NCI-H128 (cell line): Measurements from ENCODE around the gene SYNGR2.
"Not testable (repeated sequence)": the region's sequence is repeated elsewhere in the genome, so short reads cannot be mapped to it uniquely, and the experiment has no call there.

ENCODE experiments used
- DNase-seq: peaks from one replicate; lab custom pipeline; 2025; ENCODE audit not compliant: unreplicated experiment; lab: John Stamatoyannopoulos, UW

The SYNGR2 gene

DNA sequence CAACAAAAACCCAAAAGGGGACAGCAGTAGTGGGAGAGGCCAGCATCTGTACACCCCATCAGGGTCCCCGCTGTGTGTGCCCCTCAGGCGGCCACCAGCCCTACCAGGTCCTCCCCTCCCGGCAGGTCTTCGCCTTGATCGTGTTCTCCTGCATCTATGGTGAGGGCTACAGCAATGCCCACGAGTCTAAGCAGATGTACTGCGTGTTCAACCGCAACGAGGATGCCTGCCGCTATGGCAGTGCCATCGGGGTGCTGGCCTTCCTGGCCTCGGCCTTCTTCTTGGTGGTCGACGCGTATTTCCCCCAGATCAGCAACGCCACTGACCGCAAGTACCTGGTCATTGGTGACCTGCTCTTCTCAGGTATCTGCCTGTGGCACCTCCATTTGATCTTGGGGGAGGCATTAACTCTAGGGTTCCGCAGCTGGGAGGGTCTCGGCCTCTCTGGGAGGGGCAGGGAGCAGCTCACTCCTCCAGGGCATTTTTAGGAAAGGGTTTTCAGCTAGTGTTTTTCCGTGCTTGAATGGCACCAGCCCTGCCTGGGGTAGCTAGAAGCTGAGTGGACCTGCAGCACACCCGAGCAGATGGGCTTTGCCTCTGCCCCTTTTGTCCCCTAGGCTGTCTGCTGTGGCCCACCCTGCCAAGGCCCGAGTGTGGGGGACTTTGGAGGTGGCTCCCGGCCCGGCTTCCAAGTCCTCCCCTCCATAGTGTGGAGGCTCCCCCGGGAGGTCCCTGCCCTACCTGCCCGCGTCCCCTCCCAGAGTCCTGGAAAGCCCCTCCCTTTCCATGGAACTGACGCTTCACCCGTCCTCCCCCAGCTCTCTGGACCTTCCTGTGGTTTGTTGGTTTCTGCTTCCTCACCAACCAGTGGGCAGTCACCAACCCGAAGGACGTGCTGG lies 2.6 kb downstream of the SYNGR2 start:
- DNase-seq: no peak

- not testable (repeated sequence) for DNase-seq
Observed at GRCh38 chr17:78171591-78172248, 3.3 kb downstream of the SYNGR2 start.

DNA sequence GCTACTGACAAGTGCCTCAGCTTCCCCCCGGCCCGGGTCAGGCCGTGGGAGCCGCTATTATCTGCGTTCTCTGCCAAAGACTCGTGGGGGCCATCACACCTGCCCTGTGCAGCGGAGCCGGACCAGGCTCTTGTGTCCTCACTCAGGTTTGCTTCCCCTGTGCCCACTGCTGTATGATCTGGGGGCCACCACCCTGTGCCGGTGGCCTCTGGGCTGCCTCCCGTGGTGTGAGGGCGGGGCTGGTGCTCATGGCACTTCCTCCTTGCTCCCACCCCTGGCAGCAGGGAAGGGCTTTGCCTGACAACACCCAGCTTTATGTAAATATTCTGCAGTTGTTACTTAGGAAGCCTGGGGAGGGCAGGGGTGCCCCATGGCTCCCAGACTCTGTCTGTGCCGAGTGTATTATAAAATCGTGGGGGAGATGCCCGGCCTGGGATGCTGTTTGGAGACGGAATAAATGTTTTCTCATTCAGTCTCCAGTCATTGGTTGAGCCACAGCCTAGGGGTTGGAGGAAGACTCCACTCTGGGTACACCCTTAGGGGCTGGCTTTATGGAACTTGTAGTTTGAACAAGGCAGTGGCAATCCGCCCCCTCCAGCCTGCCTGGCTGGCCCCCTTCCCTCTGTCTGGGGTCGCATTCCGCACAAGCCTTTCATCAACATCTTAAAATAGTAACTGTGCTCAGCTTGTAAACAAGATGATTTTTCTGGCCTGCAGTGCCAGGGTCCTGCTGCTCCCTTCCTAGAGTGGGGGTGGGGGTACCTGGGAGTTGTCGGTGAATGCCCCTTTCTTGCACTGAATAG lies 4.1 kb downstream of the SYNGR2 start:
- no peak for DNase-seq

DNA sequence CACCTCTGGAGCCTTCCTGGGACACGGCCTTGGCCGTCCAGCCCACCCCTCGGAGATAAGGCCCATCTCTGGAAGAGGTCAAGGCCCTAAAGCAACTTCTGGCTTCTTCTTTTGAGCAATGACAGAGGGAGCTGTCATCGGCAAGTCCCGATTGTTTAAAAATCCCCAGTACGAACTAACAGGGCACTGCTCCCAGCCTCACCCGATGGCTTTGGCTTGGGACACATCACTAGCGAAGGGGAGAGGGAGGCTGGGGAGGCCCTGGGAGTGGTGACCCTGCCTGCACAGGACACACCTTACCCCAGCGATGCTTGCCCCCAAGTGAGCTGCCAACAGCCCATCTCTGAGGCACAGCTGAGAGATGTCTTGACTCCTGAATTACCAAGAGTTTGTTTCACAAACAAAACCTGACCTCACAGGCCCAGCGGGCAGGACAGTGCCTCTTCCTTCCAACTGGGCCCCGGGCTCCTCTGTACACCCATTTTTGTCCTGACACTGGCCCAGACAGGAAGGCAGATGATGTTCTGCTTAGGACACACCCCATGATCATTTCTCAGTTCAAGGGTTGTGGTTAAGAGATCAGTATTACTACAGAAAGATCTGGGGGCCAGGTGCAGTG lies 4.8 kb downstream of the SYNGR2 start:
- no peak for DNase-seq

- no peak for DNase-seq
Observed at GRCh38 chr17:78174346-78174869, 6.0 kb downstream of the SYNGR2 start.

GRCh38 chr17:78174870-78175642 lies 6.7 kb downstream of the SYNGR2 start:
- DNase-seq: no peak

DNA sequence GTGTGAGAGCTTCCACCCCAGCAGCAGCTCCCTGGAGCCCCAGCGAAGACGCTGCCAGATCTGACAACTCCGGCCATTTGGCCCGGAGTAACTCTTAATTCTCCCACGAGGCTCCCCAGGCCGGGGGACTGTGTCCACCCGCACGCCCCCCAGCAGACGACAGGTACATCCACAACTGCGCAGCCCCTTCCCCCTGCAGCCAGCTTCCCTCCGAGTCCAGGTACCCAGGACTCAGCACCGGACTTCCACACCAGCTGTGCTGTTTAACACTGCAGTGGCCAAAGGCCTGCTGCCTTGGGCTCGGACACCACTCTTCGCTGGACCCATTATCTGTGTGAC lies 7.2 kb downstream of the SYNGR2 start:
- DNase-seq: no peak

DNA sequence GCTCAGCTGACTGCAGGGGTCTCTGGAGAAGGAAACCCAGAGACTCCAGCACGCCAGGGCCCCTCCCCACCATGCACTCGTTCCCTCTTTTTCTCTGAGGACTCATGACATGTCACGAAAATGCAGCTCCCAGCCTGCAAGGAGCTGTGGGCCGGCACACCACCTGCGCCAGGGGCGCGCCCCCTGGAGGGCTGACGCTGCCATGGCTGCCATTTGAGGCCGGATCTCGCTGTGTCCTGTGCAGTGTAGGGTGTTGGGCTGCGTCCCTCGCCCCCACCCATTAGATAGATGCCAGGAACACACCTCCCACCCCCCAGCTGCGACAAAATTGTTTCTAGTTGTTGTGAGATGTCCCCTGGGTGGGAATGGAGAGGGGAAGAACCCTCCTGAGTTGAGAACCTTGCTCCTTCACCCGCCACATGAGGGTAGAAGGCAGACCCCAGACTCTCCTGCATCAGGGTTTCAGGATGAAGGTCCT lies 8.2 kb downstream of the SYNGR2 start:
- DNase-seq: no peak

DNA sequence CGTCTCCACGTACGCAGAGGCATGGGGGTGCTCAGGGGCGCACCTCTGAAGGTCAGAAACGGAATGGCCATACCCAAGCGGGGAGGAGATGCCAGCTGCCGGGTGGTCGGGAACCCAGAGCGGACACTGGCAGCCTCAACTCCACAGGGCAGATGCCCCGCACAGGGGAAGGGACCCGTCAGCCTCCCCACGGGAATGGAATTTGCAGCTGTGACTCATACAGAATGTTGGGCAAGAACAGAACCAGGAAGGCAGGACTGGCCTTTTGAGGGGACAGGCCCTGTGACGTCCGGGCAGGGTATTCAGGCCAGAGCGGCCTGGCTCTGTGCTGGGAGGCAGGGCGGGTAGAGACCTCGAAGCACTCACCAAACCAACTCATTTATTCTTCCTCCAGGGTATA lies 11.0 kb downstream of the SYNGR2 start:
- no peak for DNase-seq

DNA sequence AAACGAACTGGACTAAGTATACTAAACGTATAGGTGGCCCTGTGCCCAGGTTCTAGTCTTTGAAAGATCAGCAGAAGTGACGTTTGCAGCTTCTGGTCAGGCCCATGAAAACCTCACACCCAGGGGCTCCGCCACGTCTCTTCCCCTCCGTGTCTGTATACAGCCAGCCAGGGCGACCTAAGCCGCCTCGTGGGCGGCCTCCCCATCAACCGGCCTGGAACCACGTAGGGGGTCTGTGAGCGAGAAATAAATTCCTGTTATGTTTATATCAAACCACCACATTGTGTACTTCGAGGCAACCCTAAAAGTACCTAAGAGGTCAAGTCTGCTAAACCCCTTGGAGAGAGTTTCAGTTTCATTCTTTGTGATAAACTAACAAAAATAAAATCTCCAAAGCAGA lies 11.7 kb downstream of the SYNGR2 start:
- DNase-seq: no peak

DNA sequence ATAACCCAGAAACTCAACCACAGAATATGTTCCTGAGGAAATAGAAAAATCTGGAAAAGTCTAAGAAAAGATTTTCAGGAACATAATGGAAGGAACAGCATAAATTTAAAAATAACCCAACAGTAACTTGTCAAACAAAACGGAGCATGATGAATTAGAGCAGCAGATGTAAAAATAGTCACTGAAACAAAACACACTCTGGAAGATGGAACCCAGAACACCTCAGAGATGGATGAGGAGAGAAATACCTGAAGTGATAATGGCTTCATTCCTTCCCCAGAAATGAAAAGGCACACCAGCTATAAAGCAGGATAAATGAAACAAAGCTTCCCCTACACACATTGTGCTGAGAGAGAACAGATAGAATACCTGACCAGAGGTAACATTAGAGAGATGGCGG lies 12.1 kb downstream of the SYNGR2 start:
- no peak for DNase-seq

GRCh38 chr17:78182504-78182903 lies 14.1 kb downstream of the SYNGR2 start:
- no peak for DNase-seq

GRCh38 chr17:78183916-78184315 lies 15.5 kb downstream of the SYNGR2 start:
- DNase-seq: no peak

GRCh38 chr17:78184351-78184750 lies 16.0 kb downstream of the SYNGR2 start:
- no peak for DNase-seq

- DNase-seq: no peak
Observed at GRCh38 chr17:78184868-78185267, 16.5 kb downstream of the SYNGR2 start.

DNA sequence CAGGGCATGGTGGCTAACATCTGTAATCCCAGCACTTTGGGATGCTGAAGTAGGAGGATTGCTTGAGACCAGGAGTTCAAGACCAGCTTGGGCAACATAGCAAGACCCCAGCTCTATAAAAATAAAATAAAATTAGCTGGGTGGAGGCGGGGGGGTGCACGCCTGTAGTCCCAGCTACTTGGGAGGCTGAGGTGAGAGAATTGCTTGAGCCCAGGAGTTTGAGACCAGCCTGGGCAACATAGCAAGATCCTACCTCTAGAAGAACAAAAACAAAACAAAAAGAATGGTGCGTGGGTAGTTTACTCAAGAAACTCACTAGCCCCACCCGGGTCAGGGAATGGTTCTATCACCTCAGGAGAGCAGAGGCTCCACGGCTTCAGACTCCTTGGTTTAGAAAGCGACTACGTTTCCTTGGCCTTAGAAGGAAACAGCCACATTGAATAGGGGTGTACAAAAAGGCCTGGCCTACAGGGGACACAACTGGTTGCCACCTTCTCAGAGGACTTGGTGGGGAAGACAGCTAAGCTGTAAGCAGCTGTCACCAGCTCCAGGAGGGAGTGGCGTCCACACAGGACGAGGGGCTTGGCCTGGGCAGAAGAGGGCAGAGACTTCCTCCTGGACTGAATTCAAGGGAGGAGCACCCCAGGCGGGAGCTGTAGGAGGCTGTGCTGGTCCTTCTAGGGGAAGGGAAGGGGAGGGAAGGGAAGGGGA lies 17.8 kb downstream of the SYNGR2 start:
- no peak for DNase-seq

GRCh38 chr17:78186692-78187595 lies 18.6 kb downstream of the SYNGR2 start, which contains the start of the genes AFMID and TK1:
Gene AFMID (plus strand): TSS chr17:78187362. CDS start chr17:78187371, 9 bp downstream.
Gene TK1 (minus strand): TSS chr17:78187052. CDS start chr17:78186994, 58 bp downstream.
- peak; percentile 84 for DNase-seq

- DNase-seq: no peak
Observed at GRCh38 chr17:78196716-78197115, 28.3 kb downstream of the SYNGR2 start.
